IMR-90 (cell line): ENCODE data around the gene PKD1L1.

Experiments
- MAFK ChIP-seq: IDR thresholded peaks from 2 replicates; pipeline ENCODE4 v1.6.1; 2012; ENCODE audit warnings: low read depth, low read length, improper control_type of control experiment
- MXI1 ChIP-seq: IDR thresholded peaks from 2 replicates; pipeline ENCODE4 v1.6.1; 2012; ENCODE audit warnings: low read depth, mild to moderate bottlenecking, low read length, moderate library complexity, borderline replicate concordance

- no peak for TF ChIP-seq MXI1
- TF ChIP-seq MAFK = no peak
These were observed 166.2 kb downstream of the PKD1L1 start for GRCh38 chr7:47782022-47782421.
